NT2/D1 (cell line): ENCODE measurements around the gene IRF1.
"Not testable (repeated sequence)": the region's sequence is repeated elsewhere in the genome, so short reads cannot be mapped to it uniquely, and the experiment has no call there.

ENCODE experiments used
- SUZ12 ChIP-seq: IDR thresholded peaks from 2 replicates; pipeline ENCODE4 v1.6.1; 2011; ENCODE audit not compliant: insufficient read length, insufficient read depth; ENCODE audit errors: extremely low read depth
- YY1 ChIP-seq: IDR thresholded peaks from 2 replicates; pipeline ENCODE4 v1.6.1; 2011; ENCODE audit not compliant: insufficient read length, insufficient read depth
- ZNF274 ChIP-seq: IDR thresholded peaks from 2 replicates; pipeline ENCODE4 v1.6.1; 2011; ENCODE audit warnings: mild to moderate bottlenecking, low read depth, low read length

- not testable (repeated sequence) for TF ChIP-seq ZNF274, YY1, SUZ12
These were observed 52.3 kb downstream of the IRF1 start for GRCh38 chr5:132438267-132438645.
